Umbilical cord (tissue), 2 donors: Measurements from ENCODE around the gene LPP. TPM values are rescaled to one million over a fixed set of nuclear protein-coding genes. Genes with fewer than 3 reads are reported as not detected.

Experiments
- DNase-seq: peaks from one replicate; pipeline ENCODE4 v3.0.0-alpha.2; 2015; ENCODE audit warnings: low spot score
- total RNA-seq: library from RNA; depleted of rRNA; stranded (reverse); fragments of >200 nt; gene quantifications from one replicate; pipeline ENCODE4 v1.2.3, GENCODE V29; 2014; ENCODE audit warnings: low replicate concordance; ENCODE audit not compliant: insufficient read depth

Gene LPP
- total RNA-seq, 1 donor from 2014 or later, result 717 TPM

DNA sequence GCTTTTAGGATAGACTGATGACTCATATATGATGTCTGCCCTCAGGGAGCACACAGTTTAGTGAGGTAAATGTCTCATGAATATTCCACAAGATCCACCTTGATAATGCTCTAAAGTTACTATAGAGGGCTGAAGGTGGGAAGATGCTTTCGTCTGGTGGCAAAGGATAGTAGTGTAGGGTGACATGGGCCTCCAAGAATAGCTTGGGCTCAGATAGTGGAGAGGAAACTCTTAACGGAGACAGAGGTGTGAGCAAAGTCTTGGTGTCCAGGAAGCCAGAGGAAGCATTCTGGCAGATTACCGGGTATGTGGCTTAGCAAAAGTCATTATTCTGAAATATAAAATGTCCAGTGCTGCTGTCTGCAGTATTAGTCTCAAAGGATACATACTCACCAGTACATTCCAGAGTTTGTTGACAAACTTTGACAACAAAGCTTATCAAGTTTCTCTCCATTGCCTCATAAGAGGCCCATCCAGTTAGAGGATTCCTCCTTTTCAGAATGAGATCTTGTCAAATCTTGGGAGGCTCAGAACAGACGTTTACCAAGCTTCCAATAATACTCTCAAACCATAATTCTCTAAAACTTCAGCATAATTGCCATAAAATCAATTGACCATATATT lies 316.7 kb downstream of the LPP start:
- no peak for DNase-seq

DNA sequence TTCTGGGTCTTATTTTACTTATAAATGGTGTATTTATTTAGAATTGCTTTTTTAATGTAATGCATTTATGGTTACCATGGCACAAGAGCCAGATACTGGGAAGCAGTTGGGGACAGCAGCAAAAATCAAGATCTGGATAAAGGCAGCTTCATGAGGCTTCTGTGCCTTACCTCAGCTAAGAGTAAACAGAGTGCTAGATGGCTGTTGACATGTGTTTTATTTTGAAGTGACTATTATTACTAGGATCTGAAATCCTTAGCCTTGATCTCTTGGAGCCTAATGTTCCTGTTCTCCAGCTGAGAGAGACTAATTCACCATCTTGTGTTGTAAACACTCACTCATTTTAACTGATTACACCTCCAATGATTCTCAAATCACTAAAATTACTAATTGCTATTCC lies 317.8 kb downstream of the LPP start:
- DNase-seq, result no peak

DNA sequence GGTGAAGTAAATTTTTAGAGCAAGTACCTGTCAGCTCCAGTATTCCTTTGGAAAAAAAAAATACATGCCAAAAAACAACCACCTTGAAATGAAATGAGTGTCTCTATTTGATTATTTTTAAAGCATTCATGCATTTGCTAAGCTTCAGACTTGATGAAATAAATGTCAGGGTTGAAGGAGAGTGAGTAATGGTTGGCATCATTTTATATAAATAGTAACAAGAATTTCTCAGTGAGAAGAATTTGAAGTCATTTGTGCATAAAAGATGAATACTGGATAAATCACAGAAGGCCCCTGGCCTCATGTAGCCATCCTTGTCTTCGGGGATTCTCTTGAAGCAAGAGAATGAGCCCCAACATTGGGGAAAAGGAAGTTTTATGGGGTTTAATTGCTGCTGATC lies 318.4 kb downstream of the LPP start:
- DNase-seq, result no peak

DNA sequence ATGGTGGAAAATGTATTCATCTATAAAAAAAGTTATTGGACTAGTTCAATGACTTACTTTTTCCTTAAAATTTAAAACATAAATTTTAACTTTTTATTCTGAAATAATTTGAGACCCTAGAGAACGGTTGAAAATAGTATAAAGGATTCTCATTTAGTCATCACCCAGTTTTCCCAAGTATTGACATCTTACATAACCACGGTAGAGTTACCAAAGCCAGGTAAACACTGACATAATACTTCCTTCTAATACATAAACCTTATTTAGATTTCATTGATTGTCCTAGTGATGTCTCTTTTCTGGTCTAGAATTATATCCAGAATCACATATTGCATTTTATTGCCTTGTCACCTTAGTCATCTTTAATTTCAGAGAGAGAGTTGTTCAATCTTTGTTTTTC lies 319.1 kb downstream of the LPP start:
- DNase-seq, result no peak

DNA sequence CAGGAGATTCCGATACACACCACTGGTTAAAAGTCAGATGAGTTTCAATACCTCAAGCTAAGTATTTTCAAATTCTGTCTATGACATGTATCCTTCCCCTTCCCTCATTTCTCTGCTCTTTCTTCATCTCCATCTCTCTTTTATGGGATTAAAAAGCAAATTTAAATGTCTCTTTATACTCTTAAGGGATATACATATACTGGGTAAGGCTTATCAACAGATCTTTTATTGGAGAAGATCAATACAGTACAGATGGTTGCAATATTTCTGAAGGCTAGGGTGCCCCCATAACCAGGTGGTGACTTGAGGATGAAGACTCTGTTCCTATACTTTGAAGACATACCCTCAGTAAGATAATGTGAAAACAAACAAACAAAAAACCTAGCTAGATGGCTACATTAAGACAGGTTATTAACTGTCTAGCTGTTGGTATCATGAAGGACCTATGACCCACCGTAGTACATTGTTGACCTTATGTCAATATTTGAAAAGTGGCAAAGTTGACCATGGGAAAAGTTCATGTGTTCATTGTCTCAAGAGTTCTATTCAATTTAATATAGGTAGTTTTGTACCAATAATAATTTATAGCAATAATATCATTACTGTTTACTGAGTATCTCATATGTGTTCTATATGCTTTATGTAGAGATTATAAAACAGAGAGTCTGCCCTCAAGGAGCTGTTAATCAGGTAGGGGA lies 319.8 kb downstream of the LPP start:
- DNase-seq, result no peak

DNA sequence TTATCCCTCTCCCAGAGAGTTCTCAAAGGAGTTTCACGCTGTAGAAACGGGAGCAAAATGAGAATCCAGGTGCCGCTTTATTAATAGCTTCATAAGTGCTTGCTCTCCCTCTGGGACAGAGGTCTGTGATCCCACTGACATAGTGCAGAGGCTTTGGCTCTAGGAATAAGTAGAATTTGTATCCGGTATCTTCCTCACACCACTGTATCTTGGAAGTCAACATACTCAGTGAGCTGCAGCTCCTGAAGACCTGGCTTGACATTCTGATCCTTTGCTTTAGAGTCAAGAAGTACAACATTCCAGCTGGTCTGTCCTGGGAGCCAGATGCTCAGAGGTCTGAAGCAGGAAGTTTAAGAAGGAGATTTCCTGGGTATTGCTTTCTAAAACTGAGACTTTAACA lies 323.0 kb downstream of the LPP start:
- DNase-seq, result peak; percentile 70

DNA sequence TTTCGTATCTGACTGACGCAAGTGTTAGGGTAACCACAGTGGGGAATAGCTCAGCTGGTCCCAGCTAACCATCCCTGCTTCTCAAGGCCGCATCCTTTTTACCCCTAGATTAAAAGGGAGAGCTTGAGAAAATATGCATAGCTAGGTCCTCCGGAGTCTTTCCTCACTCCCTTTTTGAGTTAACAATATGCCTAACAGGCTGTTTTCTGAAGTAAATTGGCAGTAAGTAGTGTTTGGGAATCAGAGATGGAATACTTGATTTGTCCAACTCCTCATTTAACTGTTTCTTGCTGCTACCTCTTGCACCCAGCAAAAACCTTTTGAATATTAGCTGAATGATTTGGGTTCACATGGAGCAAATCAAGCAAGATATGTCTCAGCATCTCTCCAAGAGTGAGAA lies 326.1 kb downstream of the LPP start:
- DNase-seq, result no peak

DNA sequence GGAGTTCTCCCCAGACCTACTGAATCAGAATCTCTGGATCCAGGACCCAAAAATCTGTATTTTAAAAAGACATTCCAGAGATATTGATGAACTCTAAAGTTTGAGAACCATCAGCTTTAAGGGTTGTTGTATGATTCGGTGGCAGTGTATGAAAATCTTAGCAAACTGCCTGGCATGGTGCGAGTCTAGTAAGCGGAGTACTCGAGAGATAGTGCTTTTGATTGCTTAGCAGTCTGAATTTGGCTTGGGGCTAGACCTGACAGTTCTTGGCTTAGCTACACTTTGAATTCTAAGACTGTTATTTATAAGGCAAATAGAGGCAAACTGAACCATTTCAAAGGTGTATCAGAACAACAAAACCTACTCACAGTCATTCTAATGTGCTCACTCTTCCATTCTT lies 329.0 kb downstream of the LPP start:
- DNase-seq, result no peak

DNA sequence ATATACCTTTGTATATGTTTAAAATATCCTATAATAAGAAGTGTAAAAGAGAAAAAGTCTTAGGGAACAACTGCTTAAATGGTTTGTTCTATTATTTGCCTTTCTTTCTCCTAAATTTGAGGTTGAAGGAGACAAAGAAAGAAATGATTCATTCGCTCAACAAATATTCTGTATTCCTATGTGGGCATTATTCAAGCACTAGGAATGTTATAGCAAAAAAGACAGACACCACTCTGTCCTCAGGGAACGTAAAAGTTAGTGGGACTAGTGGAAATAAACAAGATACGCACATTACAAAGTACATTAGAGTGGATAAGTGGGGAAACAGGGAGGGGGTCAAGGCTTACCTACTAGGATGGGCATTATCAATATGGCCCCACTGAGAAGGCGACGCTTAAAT lies 332.2 kb downstream of the LPP start:
- no peak for DNase-seq

DNA sequence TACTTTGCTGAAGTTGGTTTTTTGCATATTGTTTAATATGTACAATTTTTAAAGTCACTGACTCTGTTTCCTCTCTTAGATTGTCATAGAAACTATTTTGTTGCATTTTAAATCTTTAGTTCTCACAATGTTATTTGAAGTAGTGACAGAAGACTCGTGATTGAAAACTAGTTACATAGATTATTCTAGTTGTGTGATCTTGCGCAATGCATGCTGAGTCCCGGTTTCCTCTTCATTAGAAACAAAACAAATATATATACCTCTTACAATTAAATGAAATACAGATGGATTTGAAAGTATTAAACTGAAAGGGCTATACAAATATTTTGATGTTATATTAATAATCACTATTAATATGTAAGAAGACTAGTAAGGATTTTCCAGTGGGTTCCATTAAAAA lies 333.0 kb downstream of the LPP start:
- DNase-seq, result no peak

DNA sequence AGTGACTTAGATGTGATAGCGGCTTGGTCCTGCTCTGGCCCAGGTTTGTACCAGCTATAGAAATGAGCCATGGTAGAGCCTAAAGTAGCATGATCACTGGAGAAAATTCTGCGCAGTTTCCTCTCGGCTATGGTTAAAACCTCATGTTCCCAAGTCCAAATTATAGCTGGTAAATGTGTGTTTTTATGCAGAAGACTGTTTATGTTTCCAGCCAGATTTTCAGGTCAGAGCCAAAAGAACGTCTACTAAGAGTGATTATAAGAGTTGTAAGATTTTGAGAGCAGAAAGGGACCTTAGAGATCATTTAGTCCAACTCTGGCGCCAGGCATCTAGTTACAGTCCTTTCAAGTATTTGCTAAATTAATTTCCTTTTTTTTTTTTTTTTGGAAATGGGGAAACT lies 333.7 kb downstream of the LPP start:
- no peak for DNase-seq

DNA sequence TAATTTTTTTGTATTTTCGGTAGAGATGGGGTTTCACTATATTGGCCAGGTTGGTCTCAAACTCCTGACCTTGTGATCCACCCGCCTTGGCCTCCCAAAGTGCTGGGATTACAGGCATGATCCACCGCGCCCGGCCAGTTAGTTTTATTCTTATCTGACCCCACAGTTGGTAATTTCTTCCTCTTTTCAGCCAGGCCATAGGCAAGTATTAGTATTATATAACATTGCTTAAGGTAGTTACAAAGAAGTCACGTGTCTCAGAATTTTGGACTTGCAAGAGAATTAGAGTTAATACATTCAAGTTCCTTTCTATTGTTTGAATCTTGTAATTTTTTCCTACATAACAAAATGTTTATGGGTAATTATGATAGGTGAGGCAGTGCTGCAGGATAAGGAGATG lies 334.8 kb downstream of the LPP start:
- no peak for DNase-seq

DNA sequence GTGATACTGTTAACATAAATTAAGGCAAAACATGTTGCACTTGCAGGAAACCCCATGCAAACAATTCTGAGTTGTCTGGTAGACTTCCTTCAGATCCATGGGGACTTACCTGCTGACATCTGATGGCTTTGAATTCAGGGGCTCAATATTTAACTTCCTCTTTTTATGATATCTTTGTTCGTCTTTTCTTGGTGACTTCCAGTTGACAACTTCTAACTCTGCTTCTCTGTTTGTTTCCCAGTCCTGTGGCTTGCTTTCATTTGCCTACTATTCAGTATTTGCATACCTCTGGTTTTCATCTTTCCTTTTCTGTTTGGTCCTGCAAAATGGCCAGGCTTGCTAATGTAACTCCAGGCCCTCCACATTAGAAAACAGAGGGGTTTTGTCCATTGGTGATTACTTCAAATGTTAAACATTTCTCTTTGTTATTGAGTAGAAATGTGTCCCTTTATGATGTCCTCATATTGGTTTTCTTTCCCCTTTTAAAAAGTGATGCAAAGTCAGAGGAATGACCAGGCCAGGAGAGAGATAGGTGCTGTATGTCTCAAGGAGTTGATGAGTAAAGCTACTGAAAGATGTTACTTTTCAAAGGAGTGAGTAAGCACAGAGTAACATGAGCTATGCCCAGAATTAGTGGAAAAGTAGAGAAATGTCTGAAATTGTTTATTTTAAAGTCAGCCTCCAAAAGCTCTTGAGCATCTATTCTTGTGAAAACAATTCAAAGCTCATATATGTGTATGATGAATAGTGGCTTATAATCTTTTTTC lies 335.9 kb downstream of the LPP start:
- no peak for DNase-seq

DNA sequence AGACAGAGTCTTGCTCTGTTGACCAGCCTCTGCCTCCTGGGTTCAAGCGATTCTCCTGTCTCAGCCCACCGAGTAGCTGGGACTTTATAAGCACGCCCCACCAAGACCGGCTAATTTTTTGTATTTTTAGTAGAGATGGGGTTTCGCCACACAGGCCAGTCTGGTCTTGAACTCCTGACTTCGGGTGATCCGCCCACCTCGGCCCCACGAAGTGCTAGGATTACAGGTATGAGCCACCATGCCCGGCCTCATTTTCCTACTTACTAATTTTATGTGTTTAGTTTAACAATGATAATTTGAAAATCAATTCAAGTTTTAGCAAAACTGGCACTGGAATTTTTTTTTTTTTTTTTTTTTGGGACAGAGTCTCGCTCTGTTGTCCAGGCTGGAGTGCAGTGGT lies 336.5 kb downstream of the LPP start:
- no peak for DNase-seq

DNA sequence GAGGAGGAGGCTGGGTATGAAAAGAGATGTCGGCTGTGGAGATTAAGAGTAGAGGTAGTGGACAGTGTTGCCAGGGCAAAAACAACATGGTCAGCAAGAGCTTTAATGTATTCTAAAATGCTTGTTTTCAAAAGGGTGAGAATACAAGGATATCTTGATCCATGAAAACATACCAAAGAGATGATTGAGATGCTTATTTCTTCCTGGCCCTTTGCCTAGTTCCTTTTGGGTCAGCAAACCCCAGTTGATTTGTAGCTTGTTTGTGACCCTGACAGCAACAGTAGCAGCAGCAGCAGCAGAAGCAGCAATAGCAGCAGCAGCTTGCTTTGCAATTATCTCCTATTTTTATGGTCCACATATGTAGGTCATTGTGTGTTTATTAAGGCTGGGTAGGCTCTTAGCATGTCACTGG lies 337.3 kb downstream of the LPP start:
- DNase-seq, result peak; percentile 48

DNA sequence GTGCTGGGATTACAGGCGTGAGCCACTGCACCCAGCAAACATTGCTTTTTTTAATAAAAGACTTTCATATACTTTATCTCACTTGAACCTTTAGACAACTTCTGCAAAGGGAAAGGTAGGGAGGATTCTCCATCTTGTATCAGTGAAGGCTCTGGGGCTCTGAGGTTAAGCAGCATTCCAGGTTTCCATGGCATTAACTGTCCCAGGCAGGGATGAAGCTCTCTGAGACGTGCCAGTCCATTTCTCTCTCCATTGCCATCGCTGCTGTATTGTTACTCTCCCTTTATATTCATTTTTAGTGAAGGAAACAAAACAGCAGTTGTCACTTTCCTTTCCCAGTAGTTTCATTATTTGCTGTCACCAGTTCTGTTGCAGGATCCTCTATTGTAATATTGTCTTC lies 342.4 kb downstream of the LPP start:
- no peak for DNase-seq

DNA sequence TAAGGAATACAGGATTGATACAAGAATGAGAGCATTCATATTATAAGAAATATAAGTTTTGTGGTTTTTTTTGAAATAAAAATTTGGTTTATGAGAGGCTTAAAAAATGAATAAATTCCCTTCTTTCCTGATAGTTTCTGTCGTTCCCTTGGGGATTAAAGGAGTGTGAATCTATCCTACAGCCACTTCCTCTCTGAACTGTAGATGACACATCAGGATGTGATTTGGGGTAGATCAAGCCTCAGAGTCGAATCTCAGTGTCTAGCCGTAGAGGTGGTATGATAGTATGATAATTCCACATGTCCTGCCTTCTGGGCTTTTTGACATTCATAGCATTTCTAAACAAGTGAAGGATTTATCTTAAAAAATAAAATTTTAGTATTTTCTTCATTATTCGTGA lies 343.1 kb downstream of the LPP start:
- DNase-seq, result no peak

DNA sequence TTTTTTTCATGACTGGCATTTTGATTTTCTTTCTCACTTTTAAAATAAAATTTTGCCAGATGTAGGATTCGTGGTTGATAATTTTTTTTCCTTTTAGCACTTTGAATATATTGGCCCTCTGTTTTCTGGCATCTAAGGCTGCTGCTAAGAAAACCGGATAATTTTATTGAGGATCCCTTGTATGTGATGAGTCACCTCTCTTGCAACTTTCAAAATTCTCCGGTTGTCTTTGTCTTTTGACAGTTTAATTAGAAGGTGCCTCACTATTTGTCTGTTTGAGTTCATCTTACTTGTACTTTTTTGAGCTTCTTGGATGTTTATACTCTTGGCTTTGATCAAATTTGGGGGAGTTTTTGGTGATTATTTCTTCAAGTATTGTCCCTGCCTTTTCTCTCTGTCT lies 349.7 kb downstream of the LPP start:
- no peak for DNase-seq

DNA sequence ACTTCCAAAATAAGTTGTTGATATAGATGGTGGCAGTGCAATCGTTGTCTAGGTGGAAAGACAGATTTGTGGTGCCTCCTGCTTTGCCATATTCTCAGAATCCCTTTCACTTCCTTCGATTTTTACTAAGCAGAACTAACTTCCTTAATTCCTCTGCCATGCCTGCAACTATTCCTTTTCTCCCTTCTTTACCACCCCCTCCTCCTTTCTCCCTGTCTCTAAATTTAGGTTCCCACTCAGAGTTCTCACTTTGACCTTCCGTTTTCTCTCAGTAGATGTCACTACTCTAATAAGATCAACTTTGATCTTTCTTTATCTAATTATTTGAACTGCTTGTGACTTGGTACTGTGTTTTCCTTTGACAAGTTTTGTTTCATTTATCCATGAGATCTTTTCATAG lies 351.2 kb downstream of the LPP start:
- no peak for DNase-seq

DNA sequence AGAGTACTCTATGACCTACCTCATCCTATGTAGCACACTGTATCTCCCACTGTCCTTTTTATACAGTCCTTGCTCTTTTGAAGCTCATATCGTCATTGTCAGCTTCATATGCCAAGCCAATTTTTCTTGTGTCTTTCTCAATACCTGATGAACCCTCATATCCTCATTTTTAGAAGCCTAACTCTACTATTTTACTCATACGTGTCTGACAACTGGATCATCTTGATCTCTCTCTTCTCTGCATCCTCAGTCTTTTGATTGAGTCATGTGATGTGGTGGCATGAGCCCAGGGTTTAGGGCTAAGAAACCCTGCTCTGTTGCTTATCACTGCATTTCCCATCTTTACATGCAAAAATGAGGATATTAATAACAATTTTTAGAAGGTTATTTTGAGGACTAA lies 352.0 kb downstream of the LPP start:
- no peak for DNase-seq

DNA sequence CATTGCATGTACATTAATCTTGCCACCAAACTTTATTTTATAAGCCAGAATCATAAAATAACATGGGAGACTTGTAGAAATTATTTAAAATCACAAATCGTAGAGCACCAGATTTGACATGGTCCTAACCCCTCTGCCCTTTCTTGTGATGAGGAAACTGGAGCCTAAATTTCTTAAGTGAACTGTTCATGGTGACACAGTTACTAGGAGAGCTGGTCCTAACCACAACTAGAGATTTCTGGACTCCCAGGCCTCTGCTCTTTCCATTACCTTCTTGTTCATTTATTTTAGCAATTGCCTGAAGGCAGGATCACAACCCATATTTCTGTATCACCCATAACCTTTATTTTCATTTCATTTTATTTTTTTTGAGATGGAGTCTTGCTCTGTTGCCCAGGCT lies 352.5 kb downstream of the LPP start:
- DNase-seq, result no peak

DNA sequence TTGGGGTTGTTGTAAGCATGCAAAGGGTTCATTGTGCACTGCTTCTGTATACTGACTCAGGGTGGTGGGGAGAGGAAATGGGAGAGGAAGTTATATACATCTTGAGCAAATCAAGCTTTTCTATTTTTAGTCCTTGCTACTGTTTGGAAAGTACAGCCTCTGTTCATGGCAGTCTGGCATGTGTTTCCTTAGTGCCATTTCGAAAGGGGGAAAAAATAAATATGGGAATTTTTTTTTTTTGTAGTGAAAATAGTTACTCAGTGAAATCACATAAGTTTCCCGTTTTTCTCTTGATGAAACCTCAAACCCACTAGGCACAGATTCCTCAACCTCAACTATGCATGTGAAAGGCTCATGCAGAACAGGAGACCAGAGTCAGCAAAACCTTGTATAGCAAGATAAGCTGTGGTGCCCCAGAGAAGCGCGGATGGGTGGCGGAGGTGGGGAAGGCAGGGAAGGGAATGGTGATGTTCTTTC lies 353.3 kb downstream of the LPP start:
- DNase-seq, result peak; percentile 65

DNA sequence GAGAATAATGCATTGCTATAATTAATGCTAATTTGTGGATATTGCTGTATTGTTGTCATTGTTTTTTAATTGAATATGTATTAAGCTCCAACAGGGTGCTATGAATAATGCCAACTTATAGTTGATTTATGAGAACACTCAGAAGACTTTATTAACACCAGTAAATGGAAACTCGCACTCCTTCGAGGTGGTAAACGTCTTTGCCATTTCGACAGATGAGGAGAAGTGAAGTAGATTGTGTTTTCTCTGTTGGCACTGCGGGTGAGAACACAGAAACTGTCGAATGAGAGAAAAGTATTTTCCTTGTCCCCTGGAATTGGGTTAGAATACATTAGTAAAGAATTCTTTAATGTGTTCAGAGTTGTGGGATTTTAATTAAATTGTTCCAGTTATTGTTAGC lies 354.5 kb downstream of the LPP start:
- DNase-seq, result no peak
